GM12865 (cell line): ENCODE data around the gene ABCA5.

Source experiments
- DNase-seq: peaks from one replicate; pipeline ENCODE4 v3.0.0; 2010; ENCODE audit warnings: low read depth
- H3K4me3 ChIP-seq: 2 replicates; pipeline ENCODE4 v1.5.1; 2011; ENCODE audit warnings: mild to moderate bottlenecking, low read depth, low read length, control low read depth
- TF ChIP-seq, protein P1 (sequence below): IDR thresholded peaks from 2 replicates; pipeline ENCODE4 v1.5.1; 2011; ENCODE audit warnings: low read length, control low read depth, low read depth, inconsistent platforms; ENCODE audit not compliant: insufficient read depth; ENCODE audit errors: missing control alignments

The ABCA5 gene

GRCh38 chr17:69267219-69267618 lies 59.7 kb downstream of the ABCA5 start:
- DNase-seq = no peak
- TF ChIP-seq, protein P1, sequence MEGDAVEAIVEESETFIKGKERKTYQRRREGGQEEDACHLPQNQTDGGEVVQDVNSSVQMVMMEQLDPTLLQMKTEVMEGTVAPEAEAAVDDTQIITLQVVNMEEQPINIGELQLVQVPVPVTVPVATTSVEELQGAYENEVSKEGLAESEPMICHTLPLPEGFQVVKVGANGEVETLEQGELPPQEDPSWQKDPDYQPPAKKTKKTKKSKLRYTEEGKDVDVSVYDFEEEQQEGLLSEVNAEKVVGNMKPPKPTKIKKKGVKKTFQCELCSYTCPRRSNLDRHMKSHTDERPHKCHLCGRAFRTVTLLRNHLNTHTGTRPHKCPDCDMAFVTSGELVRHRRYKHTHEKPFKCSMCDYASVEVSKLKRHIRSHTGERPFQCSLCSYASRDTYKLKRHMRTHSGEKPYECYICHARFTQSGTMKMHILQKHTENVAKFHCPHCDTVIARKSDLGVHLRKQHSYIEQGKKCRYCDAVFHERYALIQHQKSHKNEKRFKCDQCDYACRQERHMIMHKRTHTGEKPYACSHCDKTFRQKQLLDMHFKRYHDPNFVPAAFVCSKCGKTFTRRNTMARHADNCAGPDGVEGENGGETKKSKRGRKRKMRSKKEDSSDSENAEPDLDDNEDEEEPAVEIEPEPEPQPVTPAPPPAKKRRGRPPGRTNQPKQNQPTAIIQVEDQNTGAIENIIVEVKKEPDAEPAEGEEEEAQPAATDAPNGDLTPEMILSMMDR = no peak
- H3K4me3 ChIP-seq = no peak overlapping the region

DNA sequence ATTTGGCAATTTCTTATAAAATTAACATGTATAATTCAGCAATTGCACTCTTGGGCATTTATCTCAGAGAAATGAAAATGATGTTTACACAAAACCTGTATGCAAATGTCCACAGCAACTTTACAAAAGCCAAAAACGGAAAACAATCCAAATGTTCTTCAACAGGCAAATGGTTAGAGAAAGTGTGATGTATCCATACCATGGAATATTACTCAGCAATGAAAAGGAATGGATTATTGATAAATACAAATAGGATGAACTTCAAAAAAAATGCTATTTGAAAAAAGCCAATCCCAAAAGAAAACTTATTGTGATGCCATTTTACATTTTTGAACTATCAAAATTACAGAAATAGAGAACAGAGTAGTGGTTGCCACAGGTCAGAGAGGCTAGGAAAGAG lies 61.1 kb downstream of the ABCA5 start:
- TF ChIP-seq, protein P1 = no peak
- DNase-seq = no peak
- no peak overlapping the region for H3K4me3 ChIP-seq

GRCh38 chr17:69254187-69254586 lies 72.7 kb downstream of the ABCA5 start:
- TF ChIP-seq, protein P1 = no peak
- H3K4me3 ChIP-seq = no peak overlapping the region
- no peak for DNase-seq

DNA sequence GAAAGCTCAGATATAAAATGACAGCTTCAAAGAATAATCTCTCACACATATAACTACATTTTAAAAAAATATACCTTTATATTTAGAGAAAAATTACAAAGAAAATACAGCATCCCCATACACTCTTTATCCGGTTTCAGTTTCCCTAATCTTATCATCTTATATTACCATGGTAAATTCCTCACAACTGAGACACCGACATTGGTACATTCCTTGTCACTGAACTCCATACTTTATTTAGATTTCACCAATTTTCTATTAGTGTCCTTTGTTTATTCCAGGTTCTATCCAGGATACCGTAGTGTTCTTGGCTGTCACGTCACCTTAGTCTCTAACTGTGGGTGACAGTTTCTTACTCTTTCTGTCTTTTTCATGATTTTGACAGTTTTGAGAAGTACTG lies 76.3 kb downstream of the ABCA5 start:
- DNase-seq = no peak
- H3K4me3 ChIP-seq = no peak overlapping the region
- TF ChIP-seq, protein P1 = no peak

- TF ChIP-seq, protein P1 = peak; percentile 39
- H3K4me3 ChIP-seq = no peak overlapping the region
- DNase-seq = peak; percentile 48
Measured at GRCh38 chr17:69246726-69247375, 80.1 kb downstream of the ABCA5 start.

DNA sequence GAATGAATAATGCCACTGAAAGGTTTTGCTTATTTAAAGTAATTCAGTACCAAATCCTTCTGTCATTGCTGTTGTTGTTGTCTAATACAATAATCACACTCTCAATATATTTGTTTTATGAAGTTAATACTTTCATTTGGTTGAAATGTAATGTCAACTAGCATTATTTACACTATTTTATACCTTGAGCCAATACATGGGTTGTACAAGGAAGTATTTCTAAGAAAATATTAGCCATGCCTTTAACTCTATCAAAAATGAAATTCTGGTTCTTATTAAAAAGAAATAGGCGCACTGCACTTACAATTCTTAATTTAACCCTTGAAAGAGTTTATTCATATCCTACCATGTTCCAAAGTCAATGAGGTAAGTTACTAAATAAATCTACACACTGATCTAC lies 80.7 kb downstream of the ABCA5 start:
- TF ChIP-seq, protein P1 = no peak
- DNase-seq = no peak
- no peak overlapping the region for H3K4me3 ChIP-seq

GRCh38 chr17:69245617-69246016 lies 81.3 kb downstream of the ABCA5 start:
- H3K4me3 ChIP-seq = no peak overlapping the region
- TF ChIP-seq, protein P1 = no peak
- no peak for DNase-seq
